NCI-H1048 (cell line): ENCODE data around the gene ITGB4.

Source experiments
- DNase-seq: peaks from one replicate; lab custom pipeline; 2025; lab: John Stamatoyannopoulos, UW

Gene ITGB4

DNA sequence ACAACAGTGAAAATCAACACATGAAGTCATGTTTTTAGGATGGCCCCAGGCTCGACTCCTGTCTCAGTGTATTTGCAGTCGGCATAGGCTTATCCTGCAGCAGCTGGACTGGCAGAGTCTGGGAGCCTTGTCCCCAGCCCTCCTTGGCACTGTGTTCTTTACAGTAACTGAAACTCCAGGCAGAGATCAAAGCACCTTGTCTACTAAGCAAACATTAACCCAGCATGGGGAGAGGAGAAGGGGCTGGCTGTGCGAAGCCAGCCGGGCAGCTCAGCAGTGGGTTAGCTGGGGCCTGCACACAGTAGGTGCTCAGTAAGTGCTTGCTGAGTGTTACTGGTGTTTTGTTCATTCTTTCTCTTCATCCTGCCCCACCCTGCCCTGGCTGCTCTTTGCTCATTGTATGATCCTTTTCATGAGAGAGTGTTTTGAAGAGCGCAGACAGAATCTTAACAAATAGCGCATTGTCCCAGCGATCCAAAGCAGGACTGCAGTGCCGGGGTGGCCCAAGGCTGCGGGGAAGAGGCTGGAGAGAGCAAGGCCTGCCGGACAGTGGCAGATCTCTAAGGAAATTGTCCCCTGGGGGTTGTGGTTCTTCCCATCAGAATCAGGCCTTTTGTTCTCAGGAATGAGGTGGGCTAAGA is 23.5 kb upstream of the ITGB4 start:
- DNase-seq, result no peak

DNA sequence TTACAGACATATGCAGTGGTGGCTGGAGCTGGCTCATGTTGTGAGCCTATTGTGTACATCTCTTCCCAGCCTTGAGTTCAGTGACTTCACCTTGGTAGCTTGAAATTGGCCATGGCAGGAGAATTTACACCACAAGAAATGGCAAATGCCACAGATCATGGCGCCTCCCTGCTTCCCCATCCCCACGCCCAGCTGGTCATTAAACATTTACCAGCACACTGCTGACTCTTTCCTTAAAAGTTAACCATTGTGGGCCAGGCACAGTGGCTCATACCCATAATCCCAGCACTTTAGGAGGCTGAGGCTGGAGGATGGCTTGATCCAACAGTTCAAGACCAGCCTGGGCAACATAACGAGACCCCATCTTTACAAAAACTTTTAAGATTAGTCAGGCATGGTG is 22.6 kb upstream of the ITGB4 start:
- no peak for DNase-seq

DNA sequence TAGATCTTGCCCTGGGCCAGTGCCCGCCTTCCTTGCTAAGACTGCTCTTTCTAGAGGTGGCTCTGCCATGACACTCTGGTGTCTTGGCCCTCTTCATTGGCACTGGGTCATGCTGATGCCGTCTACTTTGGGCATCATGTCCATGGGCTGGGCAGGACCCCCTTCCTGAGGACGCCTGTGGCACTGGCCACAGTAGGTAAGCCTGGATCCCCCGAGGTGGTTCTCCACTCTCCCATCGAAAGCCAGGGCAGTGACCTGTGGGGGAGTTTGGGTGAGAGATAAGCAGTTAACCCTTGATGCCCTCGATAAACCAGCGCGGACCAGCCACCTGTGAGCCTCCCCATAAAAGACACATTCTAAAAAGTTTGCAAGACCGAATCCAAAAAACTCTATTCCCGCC is 20.0 kb upstream of the ITGB4 start:
- DNase-seq, result no peak

DNA sequence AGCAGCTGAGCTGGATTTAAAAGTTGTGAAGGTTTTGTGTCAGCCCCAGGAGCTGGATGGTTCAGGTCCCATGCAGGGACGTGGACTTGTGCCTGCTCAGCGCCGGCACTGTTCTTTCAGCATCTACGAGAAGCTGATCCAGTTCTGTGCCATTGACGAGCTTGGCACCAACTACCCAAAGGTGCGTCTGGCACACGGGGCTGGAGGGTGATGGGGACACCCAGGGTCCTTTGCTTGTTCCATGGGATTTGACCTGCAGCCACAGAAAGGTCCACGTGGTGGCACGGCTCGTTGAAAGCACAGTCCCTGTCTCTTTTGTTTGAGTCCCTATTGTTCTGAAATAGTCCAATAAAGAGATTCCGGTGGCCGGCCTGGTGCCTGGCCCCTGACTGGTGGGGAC is 18.1 kb upstream of the ITGB4 start:
- DNase-seq, result no peak

DNA sequence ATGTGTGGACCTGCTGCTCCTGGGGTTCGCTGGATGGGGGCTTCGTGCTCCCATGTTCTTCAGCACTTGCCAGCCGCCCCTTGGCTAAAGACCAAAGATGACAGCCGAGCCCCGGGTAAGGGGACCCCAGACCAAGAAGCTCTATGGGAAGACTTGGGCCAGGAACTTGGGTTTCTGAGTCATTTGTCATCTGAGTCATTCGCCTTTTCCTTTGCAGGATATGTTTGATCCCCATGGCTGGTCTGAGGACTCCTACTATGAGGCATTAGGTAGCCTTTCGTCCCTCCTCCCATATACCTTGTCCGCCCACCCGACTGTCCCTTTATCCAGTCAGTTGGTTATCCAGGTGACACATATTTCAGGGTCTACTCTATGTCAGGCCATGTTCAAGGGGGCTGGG is 17.7 kb upstream of the ITGB4 start:
- DNase-seq, result no peak

DNA sequence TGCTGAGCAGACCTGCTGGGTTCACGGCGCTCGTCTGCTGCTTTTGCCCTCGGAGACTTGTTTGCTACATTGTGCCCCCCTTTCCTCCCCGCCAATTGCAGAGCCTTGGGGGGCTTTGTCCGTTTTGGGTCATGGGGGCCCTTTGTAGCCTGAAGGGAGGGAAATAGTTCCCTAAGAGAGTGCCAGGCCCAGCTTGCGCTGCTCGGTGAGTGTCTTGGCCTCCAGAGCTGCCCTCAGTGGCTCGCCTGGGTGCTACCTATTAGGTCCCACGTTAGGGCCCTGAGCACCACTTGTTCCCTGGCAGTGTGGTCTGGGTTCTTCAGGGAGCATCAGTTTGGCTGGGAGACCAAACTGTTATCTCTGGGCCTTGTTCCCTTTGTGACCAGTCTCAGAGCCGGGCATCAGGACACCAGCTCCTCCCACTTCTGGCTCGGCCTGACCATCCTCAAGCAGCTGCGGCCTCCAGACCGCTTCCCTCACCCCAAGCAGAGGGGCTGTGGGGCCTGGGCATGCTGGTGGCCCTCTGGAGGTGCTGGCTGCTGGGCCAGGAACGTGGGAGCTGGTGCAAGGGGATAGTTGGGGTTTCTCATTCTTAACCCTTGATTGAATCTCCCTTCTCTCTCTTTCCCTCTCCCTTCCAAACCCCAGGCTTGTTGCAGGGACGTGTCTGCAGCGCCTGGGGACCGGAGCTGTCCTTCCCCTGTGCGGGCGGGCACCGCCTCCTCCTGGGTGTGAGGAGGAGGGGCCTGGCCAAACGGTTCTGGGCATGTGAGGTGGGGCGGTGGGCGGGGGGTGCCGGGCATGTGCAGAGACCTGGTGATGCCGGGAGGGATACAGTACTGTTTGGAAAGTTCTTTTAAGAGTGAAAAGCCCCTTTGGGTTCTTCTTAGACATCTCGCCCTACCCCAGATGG is 16.0 kb upstream of the ITGB4 start:
- no peak for DNase-seq

DNA sequence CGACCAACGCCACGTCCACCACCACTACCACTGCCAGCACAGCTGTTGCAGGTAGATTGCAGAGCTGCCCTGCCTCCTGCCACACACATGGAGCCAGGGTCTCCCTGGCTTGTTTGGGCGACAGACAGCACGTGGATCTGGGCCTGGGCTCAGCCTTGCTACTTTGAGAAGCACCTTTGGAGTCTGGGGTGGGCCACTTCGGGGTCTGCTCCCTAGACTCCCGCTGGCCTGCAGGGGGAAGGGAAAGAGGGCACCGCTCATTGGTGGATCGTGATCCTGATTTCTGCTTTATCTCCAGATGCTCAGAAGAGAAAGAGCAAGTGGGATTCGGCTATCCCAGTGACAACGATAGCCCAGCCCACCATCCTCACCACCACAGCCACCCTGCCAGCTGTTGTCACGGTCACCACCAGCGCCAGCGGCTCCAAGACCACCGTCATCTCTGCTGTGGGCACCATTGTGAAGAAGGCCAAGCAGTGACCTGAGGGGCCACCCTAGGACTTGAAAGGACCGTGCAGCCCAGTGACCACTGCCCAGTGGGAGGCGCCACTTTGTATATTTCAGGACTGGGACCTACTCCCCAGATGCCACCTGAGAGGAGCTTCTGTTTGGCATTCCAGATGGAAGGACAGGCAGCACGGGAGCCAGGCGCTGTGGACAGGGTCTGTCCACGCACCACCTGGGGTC is 15.1 kb upstream of the ITGB4 start:
- DNase-seq, result no peak

DNA sequence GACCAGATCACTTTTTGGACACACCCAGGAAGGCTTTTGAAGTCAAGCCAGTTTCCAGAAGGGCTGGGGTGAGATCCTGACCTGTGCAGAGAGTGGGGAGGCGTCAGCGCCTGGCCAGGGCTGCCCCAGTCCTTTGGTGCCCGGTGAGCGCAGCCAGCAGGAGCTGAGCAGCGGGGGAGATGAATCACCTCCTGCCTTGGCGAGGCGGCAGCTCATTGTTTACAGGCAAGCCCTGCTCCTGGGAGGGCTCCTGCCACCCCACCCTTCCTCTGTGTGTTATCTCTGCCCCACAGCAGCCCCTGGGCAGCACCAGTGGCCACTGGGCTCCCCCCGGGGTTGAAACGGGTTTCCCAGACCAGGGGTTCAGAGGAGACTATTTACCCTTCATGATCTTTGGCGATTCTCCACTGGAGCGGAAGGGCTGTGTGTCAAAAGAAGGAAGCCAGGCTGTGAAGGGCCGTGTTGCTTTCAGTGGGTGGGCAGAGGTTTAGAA is 14.1 kb upstream of the ITGB4 start:
- no peak for DNase-seq

DNA sequence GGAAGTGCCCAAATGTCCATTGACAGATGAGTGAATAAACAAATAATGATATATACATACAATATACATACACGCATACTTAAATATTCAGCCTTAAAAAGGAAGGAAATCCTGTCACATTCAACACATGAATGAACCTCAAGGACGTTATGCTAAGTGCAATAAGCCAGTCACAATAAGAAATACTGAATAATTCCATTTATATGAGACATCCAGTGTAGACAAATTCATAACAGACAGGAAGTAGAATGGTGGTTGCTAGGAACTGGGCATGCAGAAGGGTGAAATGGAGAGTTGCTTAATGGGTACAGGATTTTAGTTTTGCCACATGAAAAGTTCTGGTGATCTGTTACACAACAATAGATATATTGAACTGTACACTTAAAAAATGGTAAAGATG is 8.8 kb upstream of the ITGB4 start:
- no peak for DNase-seq

DNA sequence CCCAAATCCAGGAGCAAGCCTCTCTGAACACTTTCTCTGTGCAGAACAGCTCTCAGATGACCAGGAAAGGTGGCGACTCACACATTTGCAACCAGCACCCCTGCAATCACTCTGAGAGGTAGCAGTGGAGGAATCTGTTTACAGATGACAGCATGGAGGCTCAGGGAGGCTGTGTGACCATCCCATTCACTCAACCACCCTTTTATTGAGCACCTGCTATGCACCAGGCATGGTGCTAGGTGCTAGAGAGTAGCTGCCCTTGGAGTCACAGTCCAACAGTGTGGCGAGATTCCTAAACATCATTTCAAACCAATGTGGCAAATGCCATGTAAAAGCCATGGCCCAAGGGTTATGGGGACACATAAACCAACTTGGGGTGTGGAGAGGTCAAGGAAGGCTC is 1.5 kb upstream of the ITGB4 start:
- DNase-seq, result no peak

DNA sequence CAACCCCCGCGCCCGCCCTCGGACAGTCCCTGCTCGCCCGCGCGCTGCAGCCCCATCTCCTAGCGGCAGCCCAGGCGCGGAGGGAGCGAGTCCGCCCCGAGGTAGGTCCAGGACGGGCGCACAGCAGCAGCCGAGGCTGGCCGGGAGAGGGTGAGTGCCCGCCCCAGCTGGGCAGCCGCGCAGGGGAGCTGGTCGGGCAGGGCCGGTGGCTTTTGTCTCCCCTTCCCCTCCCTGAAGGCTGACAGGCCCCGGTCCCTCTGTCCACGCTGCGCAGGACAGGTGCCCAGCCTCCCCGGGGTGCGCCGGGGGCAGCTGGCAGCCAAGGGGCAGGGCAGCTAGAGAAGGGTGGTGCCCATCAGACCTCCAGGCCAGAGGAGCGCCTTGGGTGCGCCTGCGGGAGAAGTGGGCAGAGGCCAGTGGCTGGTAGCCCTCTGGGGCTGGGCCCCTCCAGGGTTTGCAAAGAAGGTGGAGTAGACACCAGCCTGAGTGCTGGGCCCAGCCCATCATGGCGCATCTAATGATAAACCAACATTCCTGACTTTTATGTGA is 278 bp downstream of the ITGB4 start:
- no peak for DNase-seq

DNA sequence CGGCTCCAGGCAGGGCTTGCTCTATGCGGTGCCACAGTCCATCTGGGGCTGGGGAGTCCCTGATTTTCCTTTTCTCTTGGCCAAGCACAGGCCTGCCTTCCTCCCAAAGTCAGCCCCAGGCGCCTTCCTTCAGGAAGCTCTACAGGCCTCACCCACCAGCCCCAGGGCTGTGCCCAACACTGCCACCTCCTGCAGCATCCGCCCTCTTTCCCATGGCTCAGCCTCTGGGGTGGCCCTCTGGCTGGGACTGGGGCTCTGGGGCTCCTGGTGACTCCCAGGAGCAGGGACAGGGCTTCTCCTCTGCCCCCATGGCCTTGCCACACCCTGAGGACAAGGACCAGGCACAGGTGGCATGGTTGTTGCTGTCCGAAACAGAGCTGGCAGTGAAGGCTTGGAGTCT is 817 bp downstream of the ITGB4 start:
- DNase-seq, result no peak

DNA sequence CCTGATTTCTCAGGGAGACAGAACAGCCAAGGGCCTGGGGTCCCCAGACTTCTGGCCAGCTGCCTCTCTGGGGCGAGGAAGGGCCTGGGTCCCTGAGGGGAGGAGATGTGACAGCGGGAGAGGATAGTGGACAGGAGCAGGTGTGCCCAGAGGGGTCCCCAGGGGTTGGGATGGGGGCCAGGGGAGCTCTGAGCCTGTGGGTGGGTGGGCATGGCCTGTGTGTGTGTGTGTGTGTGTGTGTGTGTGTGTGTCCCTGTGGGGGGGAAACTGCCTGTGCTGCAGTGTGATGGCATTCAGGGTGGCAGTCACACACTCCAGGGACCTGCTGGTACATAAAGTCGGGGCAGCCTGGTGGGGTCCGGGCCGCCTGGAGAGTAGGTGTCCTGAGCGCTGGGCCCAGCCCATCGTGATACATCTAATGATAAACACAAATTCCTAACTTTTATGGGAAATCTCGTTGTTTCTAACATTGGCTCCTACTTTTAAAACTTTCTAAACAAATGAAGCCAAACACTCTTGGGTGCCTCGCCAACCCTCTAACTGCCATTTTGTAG is 1.4 kb downstream of the ITGB4 start:
- no peak for DNase-seq

DNA sequence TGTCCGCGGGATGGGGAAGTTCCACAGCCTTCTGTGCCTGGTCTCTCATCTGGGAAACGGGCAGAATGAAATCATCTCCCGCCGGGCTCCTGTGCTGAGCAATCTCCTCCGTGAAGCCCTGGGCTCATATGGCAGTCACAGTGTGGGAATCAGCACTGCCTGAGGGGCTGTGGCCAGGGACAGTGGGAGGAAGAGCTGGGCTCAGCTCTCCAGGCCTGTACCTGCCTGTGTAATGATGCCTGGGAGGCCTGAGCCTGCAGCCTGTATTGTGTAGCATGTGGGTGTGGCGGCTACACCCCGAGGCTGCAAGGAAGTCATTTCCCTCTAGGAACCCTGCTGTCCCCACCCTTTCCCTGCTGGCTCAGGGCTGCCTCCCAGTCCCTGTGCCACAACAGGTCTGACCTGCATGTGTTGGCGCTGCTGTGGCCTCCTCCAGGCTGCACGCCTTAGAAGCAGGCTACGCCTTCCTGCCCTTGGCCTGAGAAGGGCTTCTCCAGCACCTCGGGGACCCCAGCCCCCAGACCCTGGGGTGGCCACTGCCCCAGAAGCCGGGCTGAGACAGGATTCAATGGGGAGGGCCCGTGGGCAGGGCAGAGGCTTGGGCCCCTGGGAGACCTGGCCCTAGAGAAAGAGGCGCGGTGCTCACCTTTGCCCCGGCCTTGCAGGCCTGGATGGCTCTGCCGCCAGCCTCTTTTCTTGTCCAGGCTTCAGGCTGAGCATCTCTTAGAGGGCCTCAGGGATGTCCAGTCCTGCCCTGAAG is 2.1 kb downstream of the ITGB4 start:
- DNase-seq, result no peak

DNA sequence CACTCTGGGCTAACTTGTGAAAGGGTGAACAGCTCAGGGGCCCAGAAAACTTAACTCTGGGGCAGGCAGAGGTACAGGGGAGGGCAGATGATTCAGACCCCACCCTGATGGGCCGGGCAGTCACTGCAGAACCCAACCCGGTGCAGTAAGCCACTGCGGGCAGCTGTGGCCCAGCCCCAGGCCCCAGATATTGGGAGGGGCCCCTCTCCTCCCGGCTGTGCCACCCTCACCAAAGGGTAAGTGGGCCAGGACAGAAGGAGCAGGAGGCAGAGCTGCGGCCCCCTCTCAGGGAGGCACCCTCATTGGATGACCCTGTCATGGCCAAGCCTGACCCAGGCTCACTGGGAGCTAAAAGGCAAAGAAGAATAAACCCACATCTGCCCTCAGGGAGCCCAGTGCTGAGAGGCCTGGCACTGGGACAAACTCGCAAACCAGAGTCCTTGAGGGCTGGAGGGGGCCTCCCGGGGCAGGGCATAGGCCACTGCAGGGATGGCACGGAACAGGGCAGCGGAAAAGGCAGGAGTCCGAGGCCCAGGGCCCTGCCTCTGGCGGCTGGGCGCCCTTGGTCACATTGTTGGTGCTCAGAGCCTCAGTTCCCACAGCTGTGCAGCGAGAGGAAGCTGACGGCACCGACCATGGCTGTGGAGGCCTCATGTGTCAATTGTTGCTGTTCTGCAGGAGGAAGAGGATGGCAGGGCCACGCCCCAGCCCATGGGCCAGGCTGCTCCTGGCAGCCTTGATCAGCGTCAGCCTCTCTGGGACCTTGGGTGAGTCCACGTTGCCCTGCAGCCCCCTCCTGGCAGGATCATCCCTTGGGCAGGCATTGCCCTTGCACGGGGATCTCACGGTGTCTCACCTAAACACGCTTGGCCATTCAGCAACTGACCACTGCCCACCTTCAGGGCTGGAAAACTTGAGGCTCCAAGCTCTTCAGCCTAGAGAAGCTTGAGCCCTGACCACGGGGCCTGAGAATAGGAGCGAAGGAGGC is 3.1 kb downstream of the ITGB4 start:
- no peak for DNase-seq

DNA sequence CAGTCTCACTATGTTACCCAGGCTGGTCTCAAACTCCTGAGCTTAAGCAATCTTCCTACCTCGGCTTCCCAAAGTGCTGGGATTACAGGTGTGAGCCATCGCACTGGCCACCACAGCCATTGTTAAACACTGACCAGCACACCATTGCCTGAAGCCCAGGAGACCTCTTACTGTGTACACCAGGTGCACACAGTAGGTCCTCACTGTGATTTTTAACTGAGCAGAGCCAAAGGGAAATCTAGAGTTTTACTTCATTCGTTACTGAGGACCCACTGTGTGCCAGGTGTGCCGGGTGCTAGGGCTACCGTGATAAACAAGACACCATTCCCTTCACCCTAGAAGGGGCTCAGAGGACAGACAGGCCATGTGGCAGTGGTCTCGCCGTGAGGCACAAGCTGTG is 4.2 kb downstream of the ITGB4 start:
- DNase-seq, result no peak

DNA sequence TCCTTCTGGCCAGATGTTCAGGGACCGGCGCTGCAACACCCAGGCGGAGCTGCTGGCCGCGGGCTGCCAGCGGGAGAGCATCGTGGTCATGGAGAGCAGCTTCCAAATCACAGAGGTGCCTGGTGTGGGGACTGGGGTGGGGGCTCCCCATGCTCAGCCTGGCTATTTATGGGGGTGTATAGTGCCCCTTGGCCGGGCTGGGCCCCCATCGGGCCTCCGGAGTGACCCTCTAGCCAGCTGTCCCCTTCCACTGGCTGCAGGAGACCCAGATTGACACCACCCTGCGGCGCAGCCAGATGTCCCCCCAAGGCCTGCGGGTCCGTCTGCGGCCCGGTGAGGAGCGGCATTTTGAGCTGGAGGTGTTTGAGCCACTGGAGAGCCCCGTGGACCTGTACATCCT is 6.1 kb downstream of the ITGB4 start:
- no peak for DNase-seq

DNA sequence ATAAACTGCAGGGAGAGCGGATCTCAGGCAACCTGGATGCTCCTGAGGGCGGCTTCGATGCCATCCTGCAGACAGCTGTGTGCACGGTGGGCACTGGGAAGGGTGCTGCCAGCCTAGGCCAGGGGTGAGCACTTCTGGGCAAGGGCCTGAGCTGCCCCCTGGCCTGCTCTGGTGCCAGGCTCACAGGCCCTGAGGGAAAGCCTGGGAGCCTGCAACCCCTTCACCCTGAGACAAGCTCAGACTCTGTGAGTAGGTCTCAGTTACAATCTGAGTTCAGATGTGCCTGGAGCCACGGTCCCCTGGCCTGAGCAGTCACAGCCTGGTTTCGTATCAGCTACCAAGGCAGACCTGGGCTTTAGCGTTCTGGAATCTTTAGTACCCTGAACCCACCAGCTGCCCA is 8.1 kb downstream of the ITGB4 start:
- no peak for DNase-seq

DNA sequence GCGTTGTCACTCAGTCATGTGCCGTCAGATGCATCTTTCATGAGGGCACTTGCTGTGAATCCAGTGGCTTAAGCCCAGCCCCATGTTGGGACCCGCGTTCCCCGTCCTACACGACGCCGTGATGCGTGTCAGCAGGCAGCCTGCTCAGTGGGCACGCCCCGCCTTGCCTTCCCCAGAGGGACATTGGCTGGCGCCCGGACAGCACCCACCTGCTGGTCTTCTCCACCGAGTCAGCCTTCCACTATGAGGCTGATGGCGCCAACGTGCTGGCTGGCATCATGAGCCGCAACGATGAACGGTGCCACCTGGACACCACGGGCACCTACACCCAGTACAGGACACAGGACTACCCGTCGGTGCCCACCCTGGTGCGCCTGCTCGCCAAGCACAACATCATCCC is 8.8 kb downstream of the ITGB4 start:
- DNase-seq, result no peak

DNA sequence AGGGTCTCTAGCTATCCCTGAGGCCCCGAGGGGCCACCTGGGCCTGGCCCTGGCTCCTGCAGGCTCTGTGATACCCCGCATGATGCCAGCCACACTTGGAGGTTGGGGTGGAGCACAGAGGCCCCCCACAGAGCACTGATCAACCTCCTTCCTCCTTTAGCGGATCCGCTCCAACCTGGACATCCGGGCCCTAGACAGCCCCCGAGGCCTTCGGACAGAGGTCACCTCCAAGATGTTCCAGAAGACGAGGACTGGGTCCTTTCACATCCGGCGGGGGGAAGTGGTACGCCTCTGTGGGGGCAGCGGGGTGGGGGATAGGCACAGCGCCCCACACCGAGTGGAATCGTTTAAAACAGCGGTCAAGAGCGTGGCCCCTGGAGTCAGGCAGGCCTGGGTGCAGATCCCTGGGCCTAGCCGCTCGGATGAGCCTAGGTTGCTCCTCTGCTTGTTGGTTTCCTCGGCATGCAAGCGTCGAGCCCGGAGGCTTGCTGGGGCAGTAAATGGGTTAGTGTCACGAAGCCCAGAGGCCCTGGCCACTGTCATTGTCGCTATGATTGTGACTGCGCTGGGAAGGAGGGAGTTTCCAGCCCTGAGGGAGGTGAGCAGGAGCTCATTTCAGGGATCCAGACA is 9.9 kb downstream of the ITGB4 start:
- DNase-seq, result no peak
